SK-N-MC (cell line): Measurements from ENCODE around the gene STAG1.

Experiments used
- EZH2 ChIP-seq: fragments of 200-600 bp; sonication (generic); IDR thresholded peaks from one replicate; pipeline ENCODE4 v1.6.1; 2017; ENCODE audit warnings: antibody characterized with exemption
- POLR2AphosphoS5 ChIP-seq: IDR thresholded peaks from 2 replicates; pipeline ENCODE4 v1.6.1; 2012; ENCODE audit warnings: mild to moderate bottlenecking, low read depth, low read length, borderline replicate concordance

GRCh38 chr3:136490646-136491405 lies 261.4 kb downstream of the STAG1 start:
- TF ChIP-seq EZH2 (no peak), POLR2AphosphoS5 (no peak)
